Neural cell (in vitro differentiated cells): ENCODE measurements around the gene STEAP1B.

Experiments used
- CTCF ChIP-seq: fragments of 450-650 bp; IDR thresholded peaks from 2 replicates; pipeline ENCODE4 v1.5.1; 2014; ENCODE audit warnings: antibody characterized with exemption, mild to moderate bottlenecking, moderate library complexity; ENCODE audit not compliant: poor library complexity, severe bottlenecking
- EZH2 ChIP-seq: fragments of 200-600, 300-800 bp; shearing (Covaris generic), sonication (generic); IDR thresholded peaks from 2 replicates; pipeline ENCODE4 v1.6.1; 2014; ENCODE audit warnings: antibody characterized with exemption, low read length, borderline replicate concordance, mild to moderate bottlenecking; ENCODE audit not compliant: insufficient read depth, poor library complexity, severe bottlenecking

GRCh38 chr7:22470981-22471380 lies 29.0 kb downstream of the STEAP1B start:
- no peak for TF ChIP-seq CTCF
- no peak for TF ChIP-seq EZH2
